H54 (cell line): ENCODE data around the gene FAM170B.

Experiments
- DNase-seq: peaks from one replicate; pipeline ENCODE4 v3.0.0; 2011; ENCODE audit warnings: low spot score, mixed read lengths; ENCODE audit not compliant: insufficient read length
- FAIRE-seq: peaks from 3 replicates; lab custom pipeline; 2011; peaks lifted over from hg19 to GRCh38; lab: Jason Lieb, UNC
- POLR2A ChIP-seq: IDR thresholded peaks from 2 replicates; pipeline ENCODE4 v1.6.1; 2011; ENCODE audit warnings: low read depth, mild to moderate bottlenecking, low read length

Gene FAM170B

DNA sequence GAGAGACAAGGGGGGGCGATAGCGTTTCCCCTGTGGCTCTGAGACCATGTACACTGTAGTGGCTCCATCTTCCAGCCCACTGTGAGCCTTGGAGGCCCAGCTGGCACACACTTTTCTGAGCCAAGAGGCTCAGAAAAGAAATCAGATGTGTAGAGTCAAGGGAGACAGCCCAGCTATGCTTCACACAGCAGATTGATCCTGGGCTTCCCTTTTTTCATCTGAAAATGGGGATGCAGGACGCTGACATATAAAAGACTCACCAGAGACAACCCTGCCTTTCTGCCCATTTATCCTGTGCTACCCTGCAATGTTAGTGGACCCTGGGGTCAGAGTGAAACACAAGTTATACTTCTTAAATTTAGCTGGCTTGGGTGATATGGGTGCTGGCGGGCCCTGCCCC, 40.0 kb upstream of the FAM170B start:
- DNase-seq (no peak), FAIRE-seq (no peak)
- no peak for TF ChIP-seq POLR2A

DNA sequence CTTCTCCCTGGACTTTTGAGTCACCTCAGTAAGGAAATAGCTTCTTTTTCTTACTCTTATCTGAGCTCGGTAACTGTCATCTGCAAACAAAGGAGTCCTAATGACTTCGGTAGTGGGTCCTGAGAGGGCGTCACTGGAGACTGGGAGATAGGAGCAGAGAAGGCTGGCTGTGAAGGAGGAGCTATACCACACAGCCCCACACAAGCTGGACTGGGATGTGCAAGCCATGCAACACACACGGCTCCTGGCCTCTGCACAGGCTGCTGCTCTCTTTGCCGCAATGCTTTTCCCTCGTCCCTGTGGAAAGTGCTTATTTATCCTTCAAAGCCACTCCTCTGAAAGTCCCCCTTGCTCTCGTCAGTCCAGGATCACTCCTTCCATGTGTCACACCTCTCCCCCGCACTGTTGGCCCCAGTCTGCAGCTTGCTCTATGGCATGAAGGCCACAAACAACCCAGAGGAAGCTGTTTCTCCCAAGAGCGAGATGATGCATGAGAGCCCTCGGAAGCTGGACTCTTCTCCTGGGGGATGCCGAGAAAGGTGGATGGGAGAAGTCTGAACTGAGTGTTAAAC, 39.5 kb upstream of the FAM170B start:
- DNase-seq (no peak), FAIRE-seq (no peak)
- TF ChIP-seq POLR2A, result no peak

DNA sequence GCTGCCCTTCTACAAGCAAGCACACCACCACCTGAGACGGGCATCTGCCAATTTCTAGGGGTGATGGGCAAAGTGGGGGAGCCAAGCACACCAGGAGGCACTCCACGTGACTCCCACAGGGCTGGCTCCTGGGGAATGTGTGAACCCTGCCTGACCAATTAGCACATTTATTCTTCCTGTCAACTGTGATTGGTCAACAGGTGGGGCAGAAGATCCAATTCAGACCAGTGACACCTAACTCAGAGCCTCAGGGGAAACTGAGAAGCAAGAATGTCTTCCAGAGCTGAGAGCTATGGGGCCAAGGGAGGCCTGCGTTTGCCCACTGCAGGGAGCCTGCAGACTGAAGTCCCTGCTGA, 38.9 kb upstream of the FAM170B start:
- FAIRE-seq, result no peak
- no peak for TF ChIP-seq POLR2A
- no peak for DNase-seq

DNA sequence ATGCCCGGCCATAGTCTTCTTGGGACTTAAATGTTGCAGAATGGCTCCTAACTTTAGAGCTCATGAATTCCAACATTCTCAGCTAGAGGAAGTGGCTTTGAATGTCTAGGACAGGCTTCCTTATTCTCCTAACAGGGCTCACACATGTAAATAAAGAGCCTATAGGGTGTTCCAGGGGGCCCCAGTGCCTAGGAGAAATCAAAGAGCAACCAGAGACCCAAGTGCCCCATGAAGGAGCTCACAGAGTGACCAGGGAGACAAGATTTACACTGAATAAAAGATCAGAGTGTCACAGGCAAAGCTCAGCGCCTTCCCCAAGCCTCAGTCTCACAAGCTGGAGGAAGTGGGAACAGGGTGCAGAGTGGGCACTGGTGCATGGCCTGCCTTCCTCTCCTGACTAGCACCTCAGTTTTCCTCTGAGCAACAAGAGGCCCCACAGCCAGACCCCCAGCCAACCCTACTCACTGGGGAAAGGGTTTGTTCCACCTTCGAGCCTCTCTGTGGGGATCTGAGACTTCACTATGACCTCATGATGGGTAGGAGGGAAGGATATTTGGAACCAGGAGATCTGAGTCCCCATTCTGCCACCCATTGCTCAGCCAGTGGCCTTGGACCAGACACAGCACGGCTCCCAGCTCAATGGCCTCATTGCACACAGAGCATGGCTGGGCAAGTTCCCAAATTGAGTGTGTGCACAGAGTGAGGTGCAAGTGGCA, 38.4 kb upstream of the FAM170B start:
- TF ChIP-seq POLR2A, result no peak
- FAIRE-seq (no peak), DNase-seq (no peak)

DNA sequence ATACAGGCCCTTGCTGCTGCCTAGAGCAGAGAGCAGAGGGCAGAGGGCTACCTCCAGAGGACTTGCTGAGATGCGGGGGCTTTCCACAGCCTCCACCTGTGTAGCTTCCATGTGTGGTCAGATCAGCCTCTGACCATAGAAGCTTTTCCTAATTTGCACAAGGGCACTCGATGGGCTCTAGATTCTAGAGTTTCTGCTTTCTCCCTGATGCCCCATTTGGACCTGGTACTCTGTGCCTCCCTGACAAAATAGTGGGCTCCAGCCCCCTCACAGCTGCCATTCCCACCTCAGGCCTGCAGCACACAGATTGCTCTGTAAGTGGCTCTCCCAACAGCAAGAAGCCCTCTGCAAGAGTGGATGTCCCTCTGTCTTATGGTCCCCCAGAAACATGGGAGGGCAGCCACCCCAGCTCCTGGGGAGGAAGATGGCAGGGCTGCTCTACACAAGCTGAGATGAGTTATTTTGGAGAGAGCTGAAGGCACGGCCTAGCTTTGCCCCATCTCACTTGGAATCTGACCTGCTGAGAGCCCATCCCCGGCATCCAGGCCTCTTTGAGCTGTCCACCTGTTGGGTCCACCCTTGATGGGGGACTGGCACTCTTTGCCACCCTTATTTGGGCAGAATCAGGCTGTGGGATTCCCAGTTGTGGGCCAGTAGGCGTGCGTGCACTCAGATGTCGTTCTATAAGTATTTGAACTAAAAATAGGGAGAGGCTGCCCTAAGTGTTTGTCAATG, 37.7 kb upstream of the FAM170B start:
- FAIRE-seq (no peak), DNase-seq (no peak)
- TF ChIP-seq POLR2A, result no peak

DNA sequence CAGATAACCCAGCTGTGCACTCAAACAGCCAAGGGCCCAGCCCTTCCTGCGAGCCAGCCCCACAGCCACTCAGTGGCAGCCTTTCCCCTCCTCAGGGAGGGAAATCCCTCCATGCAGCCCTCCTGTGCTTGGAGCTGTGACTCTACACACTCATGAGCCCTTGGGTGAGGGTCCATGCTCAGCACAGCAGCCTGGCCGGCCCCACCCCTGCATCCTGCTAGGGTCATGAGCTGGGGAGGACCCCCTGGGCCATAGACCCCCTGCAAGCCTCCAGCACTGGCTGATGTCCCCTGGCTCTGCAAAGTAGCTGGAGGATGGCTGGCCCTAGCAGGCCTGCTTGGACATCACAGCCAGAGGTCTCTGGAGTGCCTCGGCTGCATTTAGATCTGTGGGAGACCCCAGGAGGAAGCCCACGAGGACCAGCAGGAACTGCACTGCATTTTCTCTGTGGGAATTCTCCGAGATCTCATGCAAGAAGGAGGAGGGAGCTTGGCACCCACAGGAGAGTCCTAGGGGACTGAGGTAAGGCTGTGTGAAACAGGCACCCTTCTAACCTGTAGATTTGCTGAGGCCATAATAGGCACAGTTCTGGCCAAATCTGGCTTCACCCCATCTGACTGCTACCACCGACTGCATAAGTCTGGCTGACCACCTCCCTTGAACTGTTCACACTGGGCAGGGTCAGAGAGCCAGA, 37.0 kb upstream of the FAM170B start:
- no peak for TF ChIP-seq POLR2A
- FAIRE-seq (no peak), DNase-seq (no peak)

DNA sequence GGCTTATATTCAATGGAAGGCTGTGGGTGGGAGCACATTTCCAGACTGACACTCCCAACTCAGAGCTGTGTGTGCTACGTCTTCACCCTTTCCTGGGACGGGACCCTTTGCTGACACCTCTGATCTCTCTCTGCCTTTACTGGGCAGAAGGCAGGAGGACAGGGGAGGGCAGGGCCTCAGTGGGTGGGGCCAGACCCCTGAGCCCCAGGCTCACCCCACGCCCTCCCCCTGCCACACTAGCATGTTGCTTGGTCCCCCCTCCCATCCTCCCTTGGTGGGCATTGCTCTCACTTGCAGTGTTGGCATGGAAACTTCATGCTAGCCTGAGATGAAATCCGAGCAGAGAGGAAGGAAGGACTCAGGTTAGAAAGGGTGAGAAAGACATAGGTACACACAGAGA, 36.0 kb upstream of the FAM170B start:
- no peak for FAIRE-seq
- DNase-seq, result no peak
- no peak for TF ChIP-seq POLR2A

DNA sequence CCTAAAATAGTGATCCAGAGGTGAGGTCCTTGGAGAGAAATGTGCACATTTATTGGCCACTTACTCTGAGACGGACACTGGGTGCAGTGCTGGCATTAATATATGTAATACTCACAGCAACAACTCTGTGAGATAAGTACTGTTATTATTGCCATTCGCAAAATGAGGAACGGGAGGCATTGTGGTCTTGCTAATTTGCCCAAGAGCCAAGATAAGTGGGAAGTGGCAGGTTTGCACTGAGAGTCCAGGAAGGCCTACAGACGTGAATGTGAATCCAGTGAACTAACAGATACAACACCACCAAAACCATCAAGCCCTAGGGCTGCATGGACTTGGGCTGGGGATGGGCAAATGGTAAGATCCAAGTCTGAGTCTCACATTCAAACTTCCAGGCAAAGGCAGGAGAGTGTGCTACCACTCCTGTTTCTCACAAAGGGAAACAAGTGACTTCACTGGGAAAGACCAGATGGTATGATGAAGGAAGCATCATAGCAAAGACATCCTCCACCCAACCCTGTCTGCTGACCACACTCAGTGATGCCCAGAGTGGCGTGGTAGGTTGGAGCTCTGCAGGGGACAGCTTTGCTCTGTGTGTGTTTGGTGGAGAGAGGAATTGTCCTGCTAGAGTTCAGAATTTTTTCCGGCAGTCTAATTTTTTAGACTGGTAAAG, 35.1 kb upstream of the FAM170B start:
- DNase-seq, result no peak
- TF ChIP-seq POLR2A, result no peak
- no peak for FAIRE-seq

DNA sequence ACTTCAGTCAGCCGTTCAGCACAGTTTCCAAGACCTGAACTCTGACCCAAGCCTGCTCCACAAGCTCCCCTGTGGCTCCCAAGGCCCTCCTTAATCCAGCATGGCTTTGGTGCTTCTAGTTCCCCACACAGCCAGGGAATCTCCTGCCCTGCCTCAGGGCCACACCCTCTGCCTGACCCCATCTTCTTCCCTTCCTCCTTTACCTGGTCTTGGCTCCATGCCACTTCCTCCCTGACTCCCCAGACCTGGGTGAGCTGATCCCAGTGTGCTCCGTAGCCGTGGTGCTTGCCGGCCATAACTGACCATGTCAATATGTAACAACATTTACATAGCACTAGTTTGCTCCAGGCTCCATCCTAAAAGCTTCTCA, 34.3 kb upstream of the FAM170B start:
- DNase-seq, result no peak
- no peak for TF ChIP-seq POLR2A
- no peak for FAIRE-seq

DNA sequence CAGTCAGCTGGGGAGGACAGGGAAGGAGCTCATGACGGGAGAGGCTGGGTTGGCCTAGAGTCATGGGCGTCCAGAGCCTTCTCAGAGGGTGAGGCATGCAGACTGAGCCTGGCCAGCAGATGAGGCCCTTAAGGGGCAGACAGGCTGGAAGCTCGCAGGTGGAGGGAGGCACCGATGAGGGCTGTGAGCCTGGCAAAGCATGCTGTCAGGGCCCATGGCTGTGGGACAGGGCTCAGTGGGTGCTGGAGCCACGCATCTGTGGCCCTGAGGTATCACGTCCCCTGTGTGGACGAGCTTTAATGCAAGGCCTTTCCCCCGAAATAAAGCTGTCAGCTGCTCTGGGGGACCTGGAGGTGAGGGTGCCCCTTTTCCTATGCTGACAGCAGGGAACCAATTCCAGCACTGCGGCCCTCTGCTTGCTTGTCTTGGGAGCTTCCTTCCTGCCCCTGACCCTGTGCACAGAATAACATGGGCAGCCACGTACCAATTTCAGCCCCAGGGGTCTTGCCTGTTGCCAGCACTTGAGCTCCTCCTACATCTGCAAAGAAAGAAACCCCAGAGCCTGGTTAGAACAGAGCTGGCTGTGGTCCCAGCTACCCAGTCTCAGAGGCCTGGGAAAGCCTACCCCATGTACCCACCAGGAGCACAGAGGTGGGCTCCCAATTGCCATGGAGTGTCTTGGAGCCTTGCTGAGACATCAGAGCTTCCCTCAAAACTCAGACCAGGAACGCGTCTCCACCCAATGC, 33.8 kb upstream of the FAM170B start:
- no peak for FAIRE-seq
- DNase-seq, result no peak
- no peak for TF ChIP-seq POLR2A

DNA sequence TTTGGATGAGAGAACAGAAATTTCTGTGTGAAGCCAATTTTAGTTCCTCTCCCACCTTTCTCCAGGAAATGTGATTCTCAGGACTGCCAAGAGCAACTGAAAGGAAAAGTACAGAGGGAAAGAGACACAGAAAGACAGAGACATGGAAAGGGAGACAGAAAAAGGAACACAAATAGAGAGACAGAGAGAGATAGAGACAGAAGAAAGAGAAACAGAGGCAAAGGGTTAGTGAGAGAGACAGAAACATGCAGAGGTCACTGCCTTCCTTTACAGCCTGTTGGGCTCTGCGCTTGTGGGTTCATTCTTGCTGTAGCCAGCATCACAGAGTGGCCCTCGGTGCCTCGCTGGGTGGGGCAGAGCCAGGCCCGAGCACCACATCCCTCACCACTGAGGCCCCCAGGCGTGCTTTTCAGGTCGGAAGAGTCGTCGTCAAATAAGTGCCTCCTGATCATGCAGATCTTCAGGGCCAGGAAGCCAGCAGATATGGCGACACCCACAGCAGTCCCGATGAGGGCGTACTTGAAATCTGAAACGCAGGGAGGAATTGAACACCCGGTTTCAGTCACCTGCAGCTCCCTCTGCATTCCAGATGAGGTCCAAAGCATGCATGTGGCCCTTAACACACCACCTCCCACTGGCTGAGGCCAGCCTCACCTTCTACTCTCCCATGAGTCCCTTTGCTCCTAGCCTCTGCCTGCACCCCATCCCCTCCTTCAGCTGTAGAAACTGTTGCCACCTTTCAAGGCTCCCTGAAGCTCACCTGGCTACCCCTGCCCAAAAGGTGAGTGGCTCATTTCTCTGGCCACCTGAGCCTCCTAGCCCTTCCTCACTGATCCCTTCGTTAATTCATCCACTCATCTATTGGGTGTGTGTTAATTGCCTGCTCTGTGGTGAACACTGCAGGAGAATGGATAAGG, 32.9 kb upstream of the FAM170B start:
- no peak for TF ChIP-seq POLR2A
- DNase-seq, result no peak
- FAIRE-seq, result no peak

DNA sequence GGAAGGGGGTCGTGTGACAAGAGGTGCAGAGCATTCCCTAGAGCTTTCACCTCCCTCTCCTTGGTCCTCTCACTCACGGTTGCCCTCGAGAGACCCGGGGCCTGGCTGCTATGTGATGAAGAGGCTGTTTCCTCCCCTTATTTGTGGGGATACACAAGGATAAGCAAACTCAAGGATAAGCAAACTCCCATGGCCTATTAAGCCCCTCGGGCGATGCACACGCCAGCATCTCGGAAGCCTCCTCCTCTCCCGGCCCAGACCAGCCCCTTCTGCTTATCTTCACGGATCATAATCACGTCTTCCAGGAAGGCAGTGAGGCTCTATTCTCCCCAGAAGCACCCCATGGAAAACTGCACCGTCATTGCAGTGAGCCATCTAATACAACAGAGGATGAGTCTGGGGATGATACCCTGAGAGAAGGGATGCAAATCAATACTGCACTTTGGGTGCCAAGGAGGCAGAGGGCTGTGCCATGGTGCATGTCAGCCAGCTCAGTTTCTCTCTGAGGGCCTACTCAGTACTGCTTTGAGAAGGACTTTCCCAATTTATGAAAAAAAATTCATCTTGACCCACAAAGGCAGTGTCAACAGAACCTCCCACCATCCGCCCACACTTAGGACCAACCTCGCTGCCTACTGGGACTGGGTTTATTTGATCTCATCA, 32.1 kb upstream of the FAM170B start:
- FAIRE-seq, result no peak
- no peak for TF ChIP-seq POLR2A
- DNase-seq, result no peak
